NCI-H460 (cell line): Measurements from ENCODE around the gene CACNA1C. TPM values are rescaled to one million over a fixed set of nuclear protein-coding genes. Genes with fewer than 3 reads are reported as not detected.

Source experiments
- DNase-seq: peaks from one replicate; pipeline ENCODE4 v3.0.0-alpha.2; 2016; ENCODE audit warnings: low read depth; ENCODE audit errors: extremely low read depth
- total RNA-seq: library from RNA; depleted of rRNA; stranded (reverse); fragments of >200 nt; shearing (Covaris generic); gene quantifications from 2 replicates; pipeline ENCODE4 v1.2.3, GENCODE V29; 2014

CACNA1C gene
- total RNA-seq, 1 experiment from 2014 or later, result 0.37 TPM

DNA sequence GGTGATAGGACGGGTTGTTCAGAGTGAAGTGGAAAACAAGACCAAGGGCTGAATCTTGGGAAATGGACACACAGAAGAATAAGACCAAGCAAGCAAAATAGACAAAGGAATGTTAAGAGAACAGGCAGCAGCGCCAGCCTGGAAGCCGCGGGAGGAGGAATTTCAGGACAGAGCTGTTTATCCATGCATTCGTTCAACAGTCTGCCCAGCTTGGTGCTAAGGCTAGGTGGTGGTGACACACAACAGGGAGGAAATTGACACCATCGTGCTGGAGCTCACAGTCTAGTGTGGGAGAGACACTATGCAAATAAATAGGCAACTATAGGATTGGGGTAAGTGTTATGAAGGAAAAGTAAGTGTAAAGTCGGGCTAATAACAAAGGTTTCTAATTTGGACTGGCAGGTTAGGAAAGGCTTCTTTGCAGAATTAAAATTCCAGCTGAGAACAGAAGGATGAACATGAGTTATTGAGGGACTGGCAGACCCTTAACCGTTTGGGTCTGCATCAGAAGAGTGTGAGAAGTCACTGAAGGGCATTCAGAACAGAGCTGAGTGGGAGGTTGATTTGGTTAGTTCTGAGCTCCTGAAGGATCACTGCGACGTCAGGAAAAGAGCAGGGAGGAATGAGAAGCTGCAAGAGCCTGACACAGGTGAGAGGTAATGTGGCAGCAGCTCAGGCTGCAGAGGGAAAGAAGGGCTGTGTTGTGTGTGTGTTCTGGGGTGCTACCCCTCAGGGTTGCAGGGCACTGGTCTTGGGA, 499.4 kb downstream of the CACNA1C start:
- DNase-seq, result no peak

DNA sequence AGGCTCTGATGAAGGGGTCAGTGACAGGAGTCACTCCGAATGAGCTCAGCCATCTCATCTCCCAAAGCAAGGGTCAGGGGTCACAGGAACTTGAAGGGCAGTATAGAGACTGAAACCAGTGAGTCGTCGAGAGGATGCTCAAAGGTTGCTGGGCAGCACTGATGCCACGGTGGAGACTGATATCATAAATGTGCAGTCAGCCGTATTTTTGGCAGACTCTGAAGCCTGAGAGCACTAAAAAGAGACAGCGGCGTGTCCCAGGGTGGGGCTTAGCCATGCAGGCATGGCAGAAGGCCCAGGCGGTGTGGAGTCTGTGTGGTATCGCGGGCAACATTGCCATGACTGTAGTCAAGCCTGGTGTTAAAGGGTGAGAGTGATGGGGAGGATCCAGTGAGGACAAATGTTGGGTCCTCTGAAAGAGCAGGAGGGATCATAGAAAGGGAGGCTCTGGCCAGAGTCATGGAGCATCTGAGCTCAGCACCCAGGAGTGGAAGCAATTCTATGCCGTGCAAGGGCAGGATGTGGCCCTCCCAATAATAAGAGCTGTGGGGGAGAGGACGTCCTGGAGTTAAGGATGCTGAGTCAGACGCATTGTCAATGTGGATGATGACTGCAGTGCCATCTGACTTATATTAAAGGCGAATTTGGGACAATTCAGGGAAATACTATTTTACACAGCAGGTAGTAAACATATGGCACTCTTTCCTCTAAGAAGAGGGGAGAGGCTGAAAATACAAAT, 500.8 kb downstream of the CACNA1C start:
- no peak for DNase-seq

DNA sequence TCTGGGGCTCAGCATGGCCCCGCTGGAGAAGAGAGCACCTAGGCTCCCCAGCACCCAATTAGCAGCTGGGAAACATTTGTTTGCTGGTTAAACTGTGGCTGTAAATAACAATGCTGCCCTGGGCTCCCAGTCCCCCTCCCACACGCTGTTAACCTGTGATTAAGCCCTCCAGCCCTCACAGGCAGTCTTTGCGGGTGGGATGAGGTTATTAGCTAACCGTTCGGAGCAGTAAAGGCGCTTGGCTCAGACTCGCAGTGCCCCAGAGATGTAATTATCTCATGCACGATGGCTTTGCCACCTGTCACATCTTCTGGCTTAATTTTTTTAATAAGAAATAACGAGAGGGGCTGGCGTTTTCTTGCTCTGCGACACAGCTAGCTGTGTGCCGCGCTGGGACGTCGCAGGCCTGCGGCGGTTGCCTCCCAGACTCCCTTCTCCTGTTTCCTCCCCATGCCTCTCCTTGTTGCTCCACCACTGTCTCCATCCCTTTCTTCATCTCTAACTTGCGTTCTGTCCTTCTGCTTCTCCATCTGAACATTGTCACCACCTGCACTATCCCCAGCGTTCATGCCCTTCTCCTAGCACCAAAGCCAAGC, 502.8 kb downstream of the CACNA1C start:
- no peak for DNase-seq

DNA sequence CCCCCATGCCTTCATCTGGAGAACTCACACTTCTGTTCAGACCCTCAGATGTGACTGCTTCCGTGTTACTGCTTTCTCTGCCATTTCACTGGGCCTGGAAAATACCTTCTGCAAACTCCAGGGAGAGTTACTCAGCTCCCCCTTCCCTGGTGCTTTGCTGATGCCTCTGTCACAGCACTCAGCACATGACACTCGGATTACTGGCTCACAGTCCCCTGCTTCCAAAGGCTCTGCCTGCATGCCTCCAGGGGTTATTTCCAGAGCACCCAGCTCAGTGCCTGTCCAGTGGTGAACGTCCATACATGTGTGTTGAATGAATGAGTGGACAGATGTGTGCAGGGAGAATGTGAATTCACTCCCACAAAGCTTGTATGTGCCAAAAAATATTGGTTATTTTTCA, 504.8 kb downstream of the CACNA1C start:
- DNase-seq, result no peak

DNA sequence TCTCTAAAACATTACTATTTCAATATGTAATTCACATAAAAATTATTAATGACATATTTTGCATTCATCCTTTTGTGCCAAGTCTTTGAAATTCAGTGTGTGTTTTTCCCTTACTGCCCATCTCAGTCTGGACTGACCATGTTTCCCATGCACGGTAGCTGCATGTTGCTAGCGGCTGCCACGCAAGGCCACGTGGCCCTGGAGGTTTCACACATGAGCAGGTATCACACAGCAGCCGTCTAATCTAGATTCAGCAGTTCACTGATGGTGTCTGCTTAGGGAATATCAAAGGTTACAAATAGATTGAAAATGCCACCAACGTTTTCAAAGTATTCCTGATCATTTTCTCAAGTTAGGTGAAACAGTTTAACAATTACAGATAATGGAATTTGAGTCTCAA, 507.1 kb downstream of the CACNA1C start:
- DNase-seq, result no peak

DNA sequence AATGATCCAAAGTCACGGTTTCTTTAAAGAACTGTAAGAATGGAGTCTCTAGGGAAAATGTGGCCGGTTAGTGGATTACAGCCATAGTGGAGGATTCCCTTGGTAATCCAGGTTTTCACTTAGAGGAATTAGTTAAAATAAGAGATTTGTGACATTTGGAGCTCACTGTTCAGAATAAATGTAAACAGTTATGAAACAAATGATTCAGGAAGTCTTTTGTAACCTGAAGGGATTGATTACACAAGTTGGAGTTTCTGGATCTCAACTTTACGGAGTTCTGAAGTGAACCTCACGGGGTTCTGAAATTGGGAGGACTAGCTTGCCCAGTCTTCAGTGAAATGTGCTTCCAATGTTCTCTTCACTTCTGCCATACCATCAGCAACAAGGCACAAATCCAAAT, 507.6 kb downstream of the CACNA1C start:
- DNase-seq, result no peak

DNA sequence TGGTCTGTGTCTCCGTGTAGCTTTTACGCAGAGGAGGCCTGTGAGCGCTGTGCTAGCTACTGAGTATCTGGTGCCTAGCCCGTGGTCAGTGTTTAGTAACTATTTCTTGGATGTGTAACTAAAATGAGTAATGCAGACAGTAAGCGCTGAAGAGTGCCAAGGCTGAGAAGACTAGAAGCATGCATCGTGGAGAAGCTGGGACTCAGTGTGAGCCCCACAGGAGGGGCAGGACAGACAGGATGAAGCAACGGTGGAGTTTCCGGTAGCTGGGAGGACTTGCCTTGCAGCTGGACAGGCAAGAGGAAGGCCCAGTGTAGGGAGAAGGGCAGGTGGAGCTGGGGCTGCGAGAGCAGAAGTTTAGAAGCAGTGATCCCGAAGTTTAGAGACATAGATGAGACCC, 508.6 kb downstream of the CACNA1C start:
- no peak for DNase-seq

DNA sequence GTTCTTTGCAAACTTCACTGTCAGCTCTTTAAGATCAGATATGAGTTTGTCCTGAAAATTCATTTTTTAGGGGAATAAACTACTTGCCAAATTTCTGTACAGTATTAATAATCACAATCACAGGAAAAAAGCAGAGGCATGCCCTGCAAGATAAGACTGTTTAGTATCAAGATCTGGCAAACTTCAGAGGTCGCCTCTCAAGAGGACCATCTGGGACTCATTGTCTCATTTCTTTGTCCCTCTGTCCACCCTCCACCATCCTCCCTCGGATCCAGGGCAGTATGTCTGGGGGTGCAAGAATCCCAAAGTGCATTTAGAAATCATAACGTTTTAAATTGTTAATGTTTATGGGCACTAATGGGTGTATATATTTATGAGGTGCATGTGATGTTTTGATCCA, 509.6 kb downstream of the CACNA1C start:
- DNase-seq, result no peak

DNA sequence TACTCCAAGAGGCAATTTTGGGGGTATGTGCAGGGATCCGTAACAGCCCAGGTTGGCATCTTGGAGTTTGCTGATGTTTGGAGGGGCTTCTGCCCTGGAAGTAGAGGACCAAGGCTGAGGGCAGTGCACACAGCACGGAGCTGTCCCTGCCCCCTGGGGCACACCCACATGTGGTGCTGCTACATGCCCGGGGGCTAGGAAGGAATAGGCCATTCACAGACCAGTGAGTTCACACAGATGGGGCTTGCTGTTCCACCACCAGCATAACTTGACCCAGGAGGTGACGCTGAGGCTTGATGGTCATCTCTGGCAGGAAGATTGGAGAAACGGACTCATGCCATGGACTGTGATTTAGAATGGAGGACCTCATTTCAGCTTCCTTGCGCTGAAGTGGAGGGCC, 510.9 kb downstream of the CACNA1C start:
- DNase-seq, result no peak

DNA sequence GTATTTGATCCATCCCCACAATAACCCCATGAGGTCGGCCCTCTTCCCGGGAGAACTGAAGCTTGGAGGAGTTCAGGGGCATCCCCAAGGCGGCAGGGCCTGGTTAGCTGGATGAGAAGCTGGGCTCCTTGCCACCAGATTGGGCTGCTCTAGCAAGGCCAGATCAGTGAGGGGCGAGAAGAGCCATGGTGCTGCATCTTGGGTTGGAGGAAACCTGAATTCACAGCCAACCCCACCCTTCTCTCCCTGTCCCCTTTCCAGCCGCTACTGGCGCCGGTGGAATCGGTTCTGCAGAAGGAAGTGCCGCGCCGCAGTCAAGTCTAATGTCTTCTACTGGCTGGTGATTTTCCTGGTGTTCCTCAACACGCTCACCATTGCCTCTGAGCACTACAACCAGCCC, 513.4 kb downstream of the CACNA1C start:
- no peak for DNase-seq

DNA sequence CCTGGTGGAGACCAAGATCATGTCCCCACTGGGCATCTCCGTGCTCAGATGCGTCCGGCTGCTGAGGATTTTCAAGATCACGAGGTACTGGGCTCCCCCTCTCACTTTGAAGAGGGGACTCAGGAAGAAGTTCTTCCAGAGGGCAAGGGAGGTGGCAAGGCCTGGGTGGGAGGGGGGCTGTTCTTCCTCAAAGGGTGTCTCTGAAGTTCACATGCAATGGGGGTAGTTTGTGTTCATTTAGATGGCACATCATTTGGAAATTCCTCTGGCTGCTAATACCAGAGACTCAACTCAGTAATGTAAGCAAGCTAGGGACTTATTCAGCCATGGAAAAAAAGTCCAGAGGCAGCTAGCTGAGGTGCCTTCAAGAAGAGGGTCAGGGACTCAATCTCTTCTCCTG, 514.9 kb downstream of the CACNA1C start:
- no peak for DNase-seq

DNA sequence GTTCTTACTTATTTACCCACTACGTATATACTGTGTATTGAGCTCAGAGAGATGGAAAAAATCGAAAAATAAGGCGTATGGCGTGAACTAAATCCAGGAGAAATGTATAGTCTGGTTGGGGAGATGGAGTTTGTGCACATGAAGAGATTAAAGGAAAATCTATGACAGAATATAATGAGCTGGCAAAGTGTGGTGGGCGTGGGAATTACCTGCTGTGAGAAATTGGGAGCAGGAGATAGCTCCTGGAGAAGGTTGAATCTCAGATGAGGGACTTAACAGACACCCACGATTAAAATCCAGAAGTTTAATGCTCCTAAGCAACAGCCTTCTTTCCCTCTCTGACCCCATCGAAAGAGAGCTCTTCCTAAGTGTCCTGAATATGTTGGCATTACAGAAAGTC, 517.8 kb downstream of the CACNA1C start:
- DNase-seq, result no peak

DNA sequence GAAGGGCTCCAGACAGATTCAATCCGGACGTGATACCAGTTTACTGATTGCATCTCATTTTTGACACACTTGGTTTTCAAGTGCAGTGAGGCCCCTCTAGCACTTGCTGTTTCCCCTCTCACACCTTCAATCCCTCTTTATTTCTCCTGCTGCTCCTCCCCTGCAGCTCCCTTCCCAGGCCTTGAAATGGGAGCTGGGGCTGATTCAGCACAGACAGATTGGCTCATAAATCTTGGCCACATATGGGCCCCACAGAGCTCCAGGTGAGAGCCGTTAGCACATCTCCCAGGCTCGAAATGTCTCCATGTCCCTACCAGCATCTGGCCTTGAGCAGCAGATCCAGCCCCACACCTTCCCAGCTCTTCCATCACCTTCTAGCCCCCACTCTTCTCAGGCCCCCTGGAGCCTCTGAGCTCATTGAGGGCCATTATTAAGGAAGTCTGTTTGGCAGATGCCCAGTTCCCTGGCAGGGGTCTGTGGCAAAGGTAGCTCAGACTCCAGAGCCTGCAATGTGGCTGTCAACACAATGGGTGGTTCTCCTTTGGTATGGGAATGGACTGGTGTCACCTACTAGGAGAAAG, 521.7 kb downstream of the CACNA1C start:
- no peak for DNase-seq

DNA sequence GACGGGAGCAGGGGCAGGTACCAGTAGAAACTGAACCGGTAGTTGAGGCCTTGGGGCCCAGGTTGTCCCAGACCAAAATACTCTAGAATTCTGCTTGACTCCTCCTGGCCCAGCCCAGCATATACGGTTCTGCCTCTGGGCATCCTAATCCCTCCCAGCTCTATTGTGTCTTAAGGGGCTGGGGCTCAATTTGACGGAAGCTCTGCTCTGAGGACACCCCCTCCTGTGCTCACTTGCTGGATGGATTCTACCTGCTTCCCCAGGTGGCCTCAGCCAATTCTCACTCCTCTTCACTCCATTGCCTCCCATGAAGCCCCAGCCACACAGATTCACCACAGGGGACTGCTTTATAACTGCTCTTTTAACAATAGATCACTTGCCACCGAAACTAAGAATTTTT, 522.5 kb downstream of the CACNA1C start:
- DNase-seq, result no peak

DNA sequence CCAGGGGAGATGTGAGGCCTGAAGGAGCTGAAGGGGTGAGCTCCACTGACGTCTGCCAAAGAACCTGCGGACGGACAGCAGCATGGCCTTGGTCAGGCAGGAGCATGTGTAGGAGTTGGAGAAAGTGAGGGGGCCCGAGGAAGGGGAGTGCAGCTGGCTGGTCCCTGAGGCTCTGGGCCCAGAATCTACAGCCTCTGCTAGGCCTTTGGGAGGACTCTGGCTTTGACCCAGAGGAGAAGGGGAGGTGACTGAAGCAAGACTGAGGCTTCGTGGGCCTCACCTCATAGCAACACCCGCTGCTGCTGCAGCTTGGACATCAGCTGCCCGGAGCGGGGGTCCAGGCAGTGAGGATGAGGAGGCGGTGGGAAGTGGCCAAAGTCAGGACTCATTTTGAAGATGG, 525.4 kb downstream of the CACNA1C start:
- no peak for DNase-seq

DNA sequence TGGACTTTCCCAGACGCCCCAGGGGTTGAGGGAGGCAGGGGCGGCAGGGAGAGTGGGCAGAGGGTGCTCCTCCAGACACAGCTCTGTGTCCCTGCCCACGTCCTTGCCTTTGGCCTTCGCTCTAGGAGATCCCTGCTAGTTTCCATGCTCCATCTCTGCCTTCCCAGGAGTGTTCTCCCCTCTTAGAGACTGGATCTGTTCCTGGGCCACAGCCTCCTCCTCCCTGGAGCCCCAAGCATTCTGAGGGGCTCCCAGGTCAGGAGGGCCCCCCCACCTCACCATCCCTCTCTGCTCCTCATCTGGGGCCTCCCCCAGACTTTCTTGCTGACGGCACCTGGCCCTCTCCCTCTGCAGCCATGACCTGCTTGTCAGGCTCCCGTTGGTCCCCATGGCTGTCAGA, 526.0 kb downstream of the CACNA1C start:
- no peak for DNase-seq

DNA sequence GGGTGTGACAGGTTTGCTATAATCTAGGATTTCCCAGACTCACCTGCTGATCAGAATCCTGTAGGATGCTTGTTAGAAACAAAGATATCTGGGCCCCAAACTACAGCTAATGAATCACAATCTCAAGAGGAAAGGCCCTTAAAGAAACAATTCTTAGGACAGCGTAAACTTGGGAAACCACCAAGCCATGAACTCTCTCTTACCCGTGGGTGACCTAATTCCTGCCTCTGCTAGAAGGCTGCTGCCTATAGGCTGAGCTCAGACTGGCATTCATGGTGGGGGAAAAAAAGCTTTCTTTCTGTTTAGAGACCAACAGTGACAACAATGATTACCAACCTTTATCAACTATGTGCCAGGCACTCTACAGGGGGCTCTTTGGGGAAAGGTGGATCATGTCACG, 528.0 kb downstream of the CACNA1C start:
- no peak for DNase-seq

DNA sequence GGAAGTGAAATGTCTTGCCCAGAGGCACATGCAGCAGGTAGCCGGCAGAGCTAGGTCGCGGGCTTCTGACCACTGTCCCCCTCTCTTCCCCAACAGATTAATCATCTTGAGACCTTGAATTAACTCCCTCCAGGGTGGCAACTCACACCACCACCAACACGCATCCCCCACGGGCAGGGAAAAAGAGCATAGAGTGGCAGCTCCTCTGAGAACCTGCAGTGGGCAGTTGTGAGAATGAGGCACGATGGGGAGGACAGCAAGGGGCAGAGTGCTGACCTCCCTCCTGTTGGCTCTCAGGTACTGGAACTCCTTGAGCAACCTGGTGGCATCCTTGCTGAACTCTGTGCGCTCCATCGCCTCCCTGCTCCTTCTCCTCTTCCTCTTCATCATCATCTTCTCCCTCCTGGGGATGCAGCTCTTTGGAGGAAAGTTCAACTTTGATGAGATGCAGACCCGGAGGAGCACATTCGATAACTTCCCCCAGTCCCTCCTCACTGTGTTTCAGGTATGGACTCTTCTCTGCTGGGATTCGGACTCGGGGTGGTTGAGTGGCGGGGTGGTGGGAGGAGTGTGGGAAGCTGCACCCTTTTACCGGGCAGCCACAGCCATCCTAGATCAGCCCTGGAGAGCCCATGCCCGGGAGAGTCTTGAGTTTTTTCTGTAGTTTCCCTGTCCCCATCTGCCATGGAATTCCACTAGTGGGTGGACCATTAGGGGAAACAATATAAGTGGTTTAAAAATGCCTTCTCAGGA, 528.7 kb downstream of the CACNA1C start:
- DNase-seq, result no peak

DNA sequence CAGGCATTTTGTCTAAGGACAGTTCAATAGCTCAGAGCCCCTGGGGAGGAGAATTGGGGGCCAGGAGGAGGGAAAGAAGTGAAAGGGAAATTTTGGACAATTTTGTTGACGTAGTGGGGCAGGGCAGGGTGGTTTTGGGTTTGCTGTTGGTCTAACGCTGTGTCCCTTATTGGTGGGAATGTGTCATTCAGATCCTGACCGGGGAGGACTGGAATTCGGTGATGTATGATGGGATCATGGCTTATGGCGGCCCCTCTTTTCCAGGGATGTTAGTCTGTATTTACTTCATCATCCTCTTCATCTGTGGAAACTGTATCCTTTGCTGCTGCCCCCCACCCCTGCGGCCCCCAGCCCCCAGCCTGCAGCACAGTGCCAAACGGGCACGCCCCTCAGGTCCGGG, 529.8 kb downstream of the CACNA1C start:
- no peak for DNase-seq

DNA sequence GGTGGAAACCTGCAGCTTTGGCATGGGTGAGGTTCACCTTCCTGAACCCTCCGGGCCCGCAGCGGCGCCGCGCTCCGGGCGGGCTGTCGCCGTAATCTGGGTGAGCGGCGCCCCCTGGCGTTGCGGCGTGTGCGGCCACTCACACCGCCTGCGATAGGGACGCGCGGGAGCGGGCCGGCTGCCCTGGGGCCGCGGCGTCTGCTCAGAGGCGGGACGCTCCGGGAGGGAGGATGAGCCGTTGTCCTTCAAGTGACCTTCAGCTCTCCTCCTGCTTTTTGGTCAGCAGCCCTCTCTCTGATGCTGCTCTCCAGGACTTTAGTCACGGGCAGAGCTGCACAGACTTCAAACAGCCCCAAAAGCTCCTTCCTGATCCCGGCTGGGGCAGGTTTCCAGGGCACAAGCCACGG, 530.3 kb downstream of the CACNA1C start:
- DNase-seq, result peak; percentile 22
